HepG2 (cell line): ENCODE data around the gene ALKBH5. TPM values are rescaled to one million over a fixed set of nuclear protein-coding genes. Genes with fewer than 3 reads are reported as not detected.
A peak's percentile ranks its signal among the peaks of the same experiment; 100 is the strongest.

Source experiments
- ATAC-seq: fragments of 200-7000 bp; cut with Tn5 transposase; 3 replicates; pipeline ENCODE4 v1.9.1; 2020; ENCODE audit warnings: mild to moderate bottlenecking, moderate library complexity
- BruUV-seq: library from RNA; stranded (reverse); fragments of 400-500 nt; replicated peaks from 2 replicates; lab custom pipeline; 2021; lab: Mats Ljungman, UMichigan
- CTCF ChIA-PET: fragments of 300-600 bp; formaldehyde crosslinking; extraction: SDS; loops from one replicate; lab custom pipeline; 2021; ENCODE audit warnings: low total read pairs, inconsistent platforms, low intra/inter-chr PET ratio; lab: Yijun Ruan, JAX
- POLR2A ChIA-PET: fragments of 350-600 bp; sonication (Branson Sonifier 250); formaldehyde crosslinking; loops from one replicate; lab custom pipeline; 2020; ENCODE audit warnings: antibody characterized with exemption, inconsistent platforms; lab: Yijun Ruan, JAX
- DNase-seq: peaks from one replicate; pipeline ENCODE4 v3.0.0-alpha.2; 2015; ENCODE audit warnings: low spot score
- FAIRE-seq: peaks from 3 replicates; lab custom pipeline; 2011; peaks lifted over from hg19 to GRCh38; lab: Jason Lieb, UNC
- H2AFZ ChIP-seq: one replicate; pipeline ENCODE4 v1.6.1; 2011; ENCODE audit warnings: low read length, inconsistent platforms
- H3K27ac ChIP-seq: fragments of 300-600 bp; 3 replicates; pipeline ENCODE4 v1.8.0; 2011; ENCODE audit warnings: mixed run types, mild to moderate bottlenecking, mixed read lengths, low read length, inconsistent platforms; ENCODE audit not compliant: insufficient read depth; ENCODE audit errors: extremely low read length
- H3K27me3 ChIP-seq, 2 experiments: fragments of 200-600 bp in 1 of 2; 2 replicates in 1 of 2; 3 replicates in 1 of 2; pipeline versions ENCODE4 v1.6.0 to v1.8.0; 2011; ENCODE audit warnings: low read length in 2 of 2, mild to moderate bottlenecking in 2 of 2, moderate library complexity in 2 of 2, inconsistent platforms in 1 of 2; ENCODE audit not compliant: insufficient read depth in 2 of 2, control insufficient read depth in 1 of 2
- H3K36me3 ChIP-seq, 2 experiments: fragments of 200-600 bp in 1 of 2; replicated peaks in 1 of 2; 2 replicates in 1 of 2; 3 replicates in 1 of 2; pipeline versions ENCODE4 v1.5.1 to v1.8.0; 2011; ENCODE audit warnings: low read length in 2 of 2, inconsistent platforms in 1 of 2; ENCODE audit not compliant: insufficient read depth in 2 of 2, control insufficient read depth in 1 of 2
- H3K4me1 ChIP-seq: 2 replicates; pipeline ENCODE4 v1.5.1; 2012; ENCODE audit warnings: low read length, inconsistent platforms; ENCODE audit not compliant: insufficient read depth
- H3K4me2 ChIP-seq: 2 replicates; pipeline ENCODE4 v1.6.0; 2011; ENCODE audit warnings: low read depth, low read length, inconsistent platforms
- H3K4me3 ChIP-seq, 3 experiments: fragments of 200-600 bp in 1 of 3; sonication (generic), shearing (Covaris generic) in 1 of 3; replicated peaks in 1 of 3; 2 replicates each; pipeline ENCODE4 v1.5.1; 2011 to 2016; ENCODE audit warnings: low read length in 3 of 3, inconsistent platforms in 2 of 3, low read depth in 2 of 3, mild to moderate bottlenecking in 2 of 3, control low read depth in 1 of 3, mixed read lengths in 1 of 3; ENCODE audit not compliant: insufficient read depth in 1 of 3
- H3K79me2 ChIP-seq: one replicate; pipeline ENCODE4 v1.6.1; 2011; ENCODE audit warnings: low read length, inconsistent platforms; ENCODE audit not compliant: insufficient read depth
- H3K9ac ChIP-seq: 2 replicates; pipeline ENCODE4 v1.6.0; 2011; ENCODE audit warnings: mild to moderate bottlenecking, low read depth, low read length, inconsistent platforms; ENCODE audit not compliant: insufficient read depth
- H3K9me3 ChIP-seq: 2 replicates; pipeline ENCODE4 v1.5.1; 2012; ENCODE audit warnings: mild to moderate bottlenecking, low read length
- H4K20me1 ChIP-seq: 2 replicates; pipeline ENCODE4 v1.6.0; 2011; ENCODE audit warnings: inconsistent platforms, mild to moderate bottlenecking, low read length, moderate library complexity; ENCODE audit not compliant: insufficient read depth
- EZH2 ChIP-seq: conservative IDR thresholded peaks from 2 replicates; pipeline ENCODE4 v1.6.1; 2012; ENCODE audit warnings: mild to moderate bottlenecking, low read depth, low read length, moderate library complexity
- HDAC2 ChIP-seq: sonication (generic); formaldehyde crosslinking; IDR thresholded peaks from 2 replicates; pipeline ENCODE4 v1.4.0; 2020; ENCODE audit warnings: missing genetic modification reagents
- HMG20B ChIP-seq: conservative IDR thresholded peaks from 2 replicates; pipeline ENCODE4 v1.6.1; 2016; ENCODE audit warnings: missing genetic modification reagents, missing compliant biosample characterization
- HNF4A ChIP-seq: sonication (generic); formaldehyde crosslinking; IDR thresholded peaks from 2 replicates; pipeline ENCODE4 v1.4.0; 2020; ENCODE audit warnings: missing genetic modification reagents
- JARID2 ChIP-seq: sonication (generic); formaldehyde crosslinking; IDR thresholded peaks from 2 replicates; pipeline ENCODE4 v1.8.1; 2023; ENCODE audit warnings: missing genetic modification reagents, inconsistent platforms; ENCODE audit not compliant: insufficient replicate concordance
- NBN ChIP-seq: fragments of 450-650 bp; conservative IDR thresholded peaks from 2 replicates; pipeline ENCODE4 v1.6.1; 2017
- PRDM15 ChIP-seq: sonication (generic); formaldehyde crosslinking; IDR thresholded peaks from 2 replicates; pipeline ENCODE4 v1.4.0; 2020; ENCODE audit warnings: missing genetic modification reagents
- YEATS2 ChIP-seq: sonication (generic); formaldehyde crosslinking; IDR thresholded peaks from 2 replicates; pipeline ENCODE4 v1.4.0; 2020; ENCODE audit warnings: missing genetic modification reagents, borderline replicate concordance
- ZIK1 ChIP-seq: sonication (generic); formaldehyde crosslinking; IDR thresholded peaks from 2 replicates; pipeline ENCODE4 v1.5.0; 2020; ENCODE audit warnings: mild to moderate bottlenecking, low read depth, missing genetic modification reagents, borderline replicate concordance
- ZNF24 ChIP-seq: fragments of 450-650 bp; IDR thresholded peaks from 2 replicates; pipeline ENCODE4 v1.6.1; 2017; ENCODE audit warnings: antibody characterized with exemption, mild to moderate bottlenecking
- ZNF550 ChIP-seq: sonication (generic); formaldehyde crosslinking; IDR thresholded peaks from 2 replicates; pipeline ENCODE4 v1.4.0; 2020; ENCODE audit warnings: mild to moderate bottlenecking, missing genetic modification reagents, borderline replicate concordance
- ZNF563 ChIP-seq: sonication (generic); formaldehyde crosslinking; IDR thresholded peaks from 2 replicates; pipeline ENCODE4 v1.8.0; 2022; ENCODE audit warnings: mild to moderate bottlenecking, moderate library complexity, missing genetic modification reagents
- ZNF570 ChIP-seq: sonication (generic); formaldehyde crosslinking; IDR thresholded peaks from 2 replicates; pipeline ENCODE4 v1.4.0; 2020; ENCODE audit warnings: mild to moderate bottlenecking, missing genetic modification reagents, borderline replicate concordance
- ZNF609 ChIP-seq: sonication (generic); formaldehyde crosslinking; IDR thresholded peaks from 2 replicates; pipeline ENCODE4 v1.4.0; 2020; ENCODE audit warnings: mild to moderate bottlenecking, missing genetic modification reagents, borderline replicate concordance
- WGBS: methylation state at CpG from one replicate; pipeline ENCODE4 v1.1.6; 2017; ENCODE audit warnings: low lambda C conversion rate; 5-methylcytosine and 5-hydroxymethylcytosine counted together
- in situ Hi-C: cut with HindIII; loops from 2 replicates; pipeline ENCODE4 v1.10.0; 2017; ENCODE audit warnings: low pct_unique_long_range_greater_than_20kb; ENCODE audit not compliant: extremely low pct_ligation_motif_present
- intact Hi-C: fragments of 100-400 bp; cut with micrococcal nuclease; formaldehyde crosslinking; loops from one replicate; pipeline ENCODE4 v1.10.0; 2022; ENCODE audit not compliant: unreplicated experiment
- polyA plus RNA-seq, 8 experiments: library from polyadenylated mRNA; depleted of rRNA in 3 of 8; stranded (reverse) in 7 of 8; unstranded in 1 of 8; fragments of >200 nt; fragmentation: Illumina TruSeq in 4 of 8; extraction: Trizol in 4 of 8; gene quantifications; 2 replicates each; pipeline versions ENCODE4 v1.2.1 to v1.2.3, GENCODE V29; 2011 to 2016; ENCODE audit warnings: low read depth in 4 of 8, missing spikeins in 1 of 8, mixed read lengths in 1 of 8; ENCODE audit not compliant: insufficient read depth in 1 of 8
- total RNA-seq, 5 experiments: library from RNA; depleted of rRNA; stranded (reverse); fragments of >200 nt; fragmentation: Illumina TruSeq; extraction: Trizol; gene quantifications; 2 replicates each; pipeline ENCODE4 v1.2.3, GENCODE V29; 2016; ENCODE audit warnings: low read depth in 1 of 5

ALKBH5 gene
- total and polyA plus RNA-seq, 2 of the 13 experiments (the other 11 are each of a cell fraction or from before 2014, with no cell fraction given), result 68.9 to 76.9 TPM

- no peak for TF ChIP-seq ZNF550 (CRISPR knock-in tag)
These were observed 7.1 kb downstream of the ALKBH5 start (continued) for GRCh38 chr17:18190628-18191235.

GRCh38 chr17:18191236-18191667 lies 7.6 kb downstream of the ALKBH5 start:
- 21% methylated on average over 3 of the region's 3 CpGs for WGBS
- ChIA-PET POLR2A (interaction anchor here (0.9 to 2.1 kb wide), 7 partner anchors 8 to 123 kb away, joined by 3 to 13 read pairs (median 4); partner anchors contain the start of genes ALKBH5, FLII and TOP3A), CTCF (no interaction called here)
- no peak for FAIRE-seq
- peak; percentile 74 for DNase-seq
- peaks cover 90% of the 10 kb centered on the region for H3K79me2 ChIP-seq
- H3K36me3 ChIP-seq, result peaks cover 18 to 54% of the 10 kb centered on the region in 2 experiments
- no TSS peak for BruUV-seq
- intact Hi-C loops (no loop called here), in situ Hi-C loops (no loop called here)
- H3K9ac ChIP-seq, result no peak overlapping the region
- H3K4me1 ChIP-seq, result peaks cover 64% of the 10 kb centered on the region
- peak overlapping the region; percentile 71 for H3K4me2 ChIP-seq
- no peaks in the 10 kb centered on the region for H3K27me3 ChIP-seq
- H3K4me3 ChIP-seq, result peak overlapping the region in 1 of 3 experiments; percentile 49; a peak in 2 of 6 replicates
- peak overlapping the region; percentile 67 for H3K27ac ChIP-seq
- H4K20me1 ChIP-seq, result peaks cover 62% of the 10 kb centered on the region
- no peaks in the 10 kb centered on the region for H3K9me3 ChIP-seq
- H2AFZ ChIP-seq, result no peak overlapping the region
- ATAC-seq, result peak; percentile 73
- no peak for TF ChIP-seq NBN
- 0 out of 2 replicates have a peak, but pooled peaks have one; percentile 25 for TF ChIP-seq HDAC2 (CRISPR knock-in tag)
- no peak for TF ChIP-seq ZNF563 (CRISPR knock-in tag)
- no peak for TF ChIP-seq PRDM15 (CRISPR knock-in tag)
- no peak for TF ChIP-seq ZNF24
- TF ChIP-seq ZNF609 (CRISPR knock-in tag), result no peak
- peak; percentile 30; the same call in 1 of the 2 replicates for TF ChIP-seq YEATS2
- TF ChIP-seq ZIK1 (CRISPR knock-in tag), result no peak
- no peak for TF ChIP-seq JARID2 (CRISPR knock-in tag)
- peak; percentile 69 for TF ChIP-seq HNF4A (CRISPR knock-in tag)
- 0 out of 2 replicates have a peak, but pooled peaks have one; percentile 31 for TF ChIP-seq HMG20B (CRISPR knock-in tag)
- TF ChIP-seq EZH2, result no peak
- no peak for TF ChIP-seq ZNF570
